Testis (tissue), 3 donors: ENCODE data around the gene KDM3B. TPM values are rescaled to one million over a fixed set of nuclear protein-coding genes. Genes with fewer than 3 reads are reported as not detected.

Source experiments
- DNase-seq: peaks from one replicate; pipeline ENCODE4 v3.0.0-alpha.2; 2019
- H3K27ac ChIP-seq, 2 donors: fragments of 200-600 bp; sonication (generic); one replicate each; pipeline ENCODE4 v1.5.1; 2019
- H3K27me3 ChIP-seq: fragments of 200-600 bp; sonication (generic); one replicate; pipeline ENCODE4 v1.5.1; 2019
- H3K36me3 ChIP-seq: fragments of 200-600 bp; sonication (generic); one replicate; pipeline ENCODE4 v1.5.1; 2017; ENCODE audit warnings: low read depth; ENCODE audit errors: missing control alignments
- H3K4me1 ChIP-seq: fragments of 200-600 bp; sonication (generic); one replicate; pipeline ENCODE4 v1.5.1; 2019
- H3K4me3 ChIP-seq, 2 donors: fragments of 200-600 bp; sonication (generic); one replicate each; pipeline ENCODE4 v1.5.1; 2017 to 2019
- H3K9me3 ChIP-seq: fragments of 200-600 bp; sonication (generic); one replicate; pipeline ENCODE4 v1.5.1; 2017
- POLR2A ChIP-seq: fragments of 450-650 bp; IDR thresholded peaks from one replicate; pipeline ENCODE4 v1.6.1; 2017; ENCODE audit warnings: antibody characterized with exemption, mild to moderate bottlenecking, moderate library complexity
- WGBS, 2 donors: methylation state at CpG; one replicate each; pipeline ENCODE4 v1.1.5; 2018; 5-methylcytosine and 5-hydroxymethylcytosine counted together
- intact Hi-C: fragments of 100-400 bp; cut with DNase I; formaldehyde crosslinking; loops from one replicate; pipeline ENCODE4 v1.15.1; 2023; ENCODE audit warnings: low total_unique reads
- polyA plus RNA-seq: library from polyadenylated mRNA; stranded (reverse); fragments of 350-450 nt; fragmentation: Illumina TruSeq; extraction: RNeasy Lipid Tissue Mini Kit (QIAGEN cat#74804); gene quantifications from one replicate; pipeline ENCODE4 v1.2.3, GENCODE V29; 2014; ENCODE audit warnings: low read depth, low replicate concordance; ENCODE audit not compliant: insufficient read depth
- total RNA-seq, 2 donors: library from RNA; depleted of rRNA; stranded (reverse); fragments of >200 nt; gene quantifications; one replicate each; pipeline ENCODE4 v1.2.3, GENCODE V29; 2016
- TF ChIP-seq, protein P1 (sequence below), 3 experiments: fragments of 450-650 bp in 2 of 3; fragments of 200-600 bp in 1 of 3; sonication (generic) in 1 of 3; IDR thresholded peaks; one replicate each; pipeline ENCODE4 v1.5.1; 2016 to 2019; ENCODE audit warnings: antibody characterized with exemption in 3 of 3, mild to moderate bottlenecking in 2 of 3, moderate library complexity in 1 of 3

Gene KDM3B
- total and polyA plus RNA-seq, 3 donors from 2014 or later = 61.8 to 85.3 (median 81.1) TPM

DNA sequence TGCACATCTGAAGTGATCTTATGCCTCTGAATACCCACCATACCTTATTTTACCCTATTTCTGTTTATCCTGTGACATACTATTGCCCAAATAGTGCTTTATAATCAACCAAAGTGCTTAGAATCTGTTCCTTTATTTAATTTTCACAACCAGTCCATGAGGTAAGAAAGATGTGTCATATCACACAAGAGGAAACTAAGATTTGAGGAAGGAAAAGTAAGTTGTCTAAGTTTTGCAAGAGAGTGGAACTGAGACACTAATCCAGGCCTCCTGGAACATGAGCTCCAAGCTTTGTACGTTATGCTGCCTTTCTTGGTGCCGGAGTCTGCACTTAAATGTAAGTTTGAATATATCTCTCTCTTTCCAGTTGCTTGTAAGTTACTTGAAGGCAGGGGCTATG, 17.2 kb downstream of the KDM3B start:
- Histone ChIP-seq H3K9me3 (no peaks in the 10 kb centered on the region), H3K4me3 (no peak overlapping the region), H3K27ac (no peak overlapping the region), H3K36me3 (no peaks in the 10 kb centered on the region), H3K4me1 (peaks cover 9% of the 10 kb centered on the region), H3K27me3 (no peaks in the 10 kb centered on the region)
- intact Hi-C loops = no loop called here
- DNase-seq = no peak
- 61 to 84% methylated on average over 2 of the region's 2 CpGs for WGBS, 2 donors
- TF ChIP-seq, protein P1, sequence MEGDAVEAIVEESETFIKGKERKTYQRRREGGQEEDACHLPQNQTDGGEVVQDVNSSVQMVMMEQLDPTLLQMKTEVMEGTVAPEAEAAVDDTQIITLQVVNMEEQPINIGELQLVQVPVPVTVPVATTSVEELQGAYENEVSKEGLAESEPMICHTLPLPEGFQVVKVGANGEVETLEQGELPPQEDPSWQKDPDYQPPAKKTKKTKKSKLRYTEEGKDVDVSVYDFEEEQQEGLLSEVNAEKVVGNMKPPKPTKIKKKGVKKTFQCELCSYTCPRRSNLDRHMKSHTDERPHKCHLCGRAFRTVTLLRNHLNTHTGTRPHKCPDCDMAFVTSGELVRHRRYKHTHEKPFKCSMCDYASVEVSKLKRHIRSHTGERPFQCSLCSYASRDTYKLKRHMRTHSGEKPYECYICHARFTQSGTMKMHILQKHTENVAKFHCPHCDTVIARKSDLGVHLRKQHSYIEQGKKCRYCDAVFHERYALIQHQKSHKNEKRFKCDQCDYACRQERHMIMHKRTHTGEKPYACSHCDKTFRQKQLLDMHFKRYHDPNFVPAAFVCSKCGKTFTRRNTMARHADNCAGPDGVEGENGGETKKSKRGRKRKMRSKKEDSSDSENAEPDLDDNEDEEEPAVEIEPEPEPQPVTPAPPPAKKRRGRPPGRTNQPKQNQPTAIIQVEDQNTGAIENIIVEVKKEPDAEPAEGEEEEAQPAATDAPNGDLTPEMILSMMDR (IDR thresholded peaks at IDR 0.05) = no peak
- no peak for TF ChIP-seq POLR2A

DNA sequence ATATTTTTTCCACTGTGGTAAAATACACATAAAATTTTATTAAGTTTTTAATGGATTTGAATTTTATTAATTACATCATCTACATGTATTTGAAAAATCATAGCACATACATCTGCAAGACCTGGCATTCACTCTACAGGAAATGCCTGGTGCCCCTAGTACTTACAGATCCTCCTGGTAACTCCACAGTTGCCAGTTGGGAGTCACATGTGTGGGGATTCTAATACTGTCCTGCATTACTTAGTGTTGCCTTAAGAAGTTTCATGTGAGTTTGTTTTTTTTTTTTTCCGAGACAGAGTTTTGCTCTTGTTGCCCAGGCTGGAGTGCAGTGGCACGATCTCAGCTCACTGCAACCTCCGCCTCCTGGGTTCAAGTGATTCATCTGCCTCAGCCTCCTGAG, 18.1 kb downstream of the KDM3B start:
- Histone ChIP-seq H3K27me3 (no peaks in the 10 kb centered on the region), H3K36me3 (no peaks in the 10 kb centered on the region), H3K27ac (no peak overlapping the region), H3K9me3 (no peaks in the 10 kb centered on the region), H3K4me1 (peaks cover 9% of the 10 kb centered on the region), H3K4me3 (no peak overlapping the region)
- TF ChIP-seq POLR2A = no peak
- 82% methylated on average over 3 of the region's 3 CpGs for WGBS, 2 donors
- DNase-seq = no peak
- intact Hi-C loops = no loop called here

DNA sequence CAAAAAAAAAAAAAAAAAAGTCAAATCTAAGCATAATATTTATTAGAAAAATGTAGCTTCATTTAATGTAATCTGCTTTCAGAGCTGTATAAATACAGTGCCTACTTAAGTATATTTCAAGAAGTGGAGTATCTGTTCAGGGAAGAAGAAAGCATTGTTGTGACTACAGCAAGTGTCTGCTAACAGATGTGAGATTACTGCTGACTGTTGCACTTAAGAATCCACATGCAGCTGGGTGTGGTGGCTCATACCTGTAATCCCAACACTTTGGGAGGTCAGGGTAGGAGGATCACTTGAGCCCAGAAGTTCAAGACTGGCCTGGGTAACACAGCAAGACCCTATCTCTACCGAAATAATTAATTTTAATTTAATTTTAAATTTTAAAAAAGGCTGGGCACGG, 19.0 kb downstream of the KDM3B start:
- TF ChIP-seq, protein P1 (IDR thresholded peaks at IDR 0.05) = no peak
- no peak for TF ChIP-seq POLR2A
- whole genome bisulfite sequencing, 2 donors = 94 to 100% methylated on average over 2 of the region's 2 CpGs

DNA sequence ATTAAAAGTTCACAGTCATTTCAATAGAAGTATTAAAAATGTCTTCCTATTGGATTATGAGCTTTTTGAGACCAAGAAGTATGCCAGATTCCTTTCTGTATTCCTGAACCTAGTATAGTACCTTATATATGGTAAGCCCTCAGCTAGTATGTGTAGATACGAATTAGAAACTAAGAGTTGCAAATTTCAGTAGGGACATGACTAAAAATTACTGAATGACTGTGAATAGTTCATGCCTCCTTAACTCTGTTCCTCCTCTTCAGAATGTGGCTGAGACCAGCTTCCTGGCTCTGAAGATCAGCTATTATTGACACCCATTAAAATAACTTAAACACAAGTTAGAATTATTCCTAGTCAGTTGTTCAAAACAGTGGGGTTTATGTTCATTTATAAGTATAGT, 19.7 kb downstream of the KDM3B start:
- Histone ChIP-seq H3K4me3 (no peak overlapping the region), H3K27me3 (no peaks in the 10 kb centered on the region), H3K36me3 (no peaks in the 10 kb centered on the region), H3K9me3 (no peaks in the 10 kb centered on the region), H3K4me1 (peaks cover 3% of the 10 kb centered on the region), H3K27ac (no peak overlapping the region)
- TF ChIP-seq, protein P1 (IDR thresholded peaks at IDR 0.05) = no peak
- no peak for DNase-seq
- intact Hi-C loops = no loop called here
- WGBS, 2 donors = 74 to 76% methylated on average over 1 of the region's 1 CpG

More for the DNA sequence above, 19.0 kb downstream of the KDM3B start:
- DNase-seq = no peak
- Histone ChIP-seq H3K4me3 (no peak overlapping the region), H3K27ac (no peak overlapping the region), H3K9me3 (no peaks in the 10 kb centered on the region), H3K4me1 (peaks cover 8% of the 10 kb centered on the region), H3K36me3 (no peaks in the 10 kb centered on the region), H3K27me3 (no peaks in the 10 kb centered on the region)
- intact Hi-C loops = no loop called here

DNA sequence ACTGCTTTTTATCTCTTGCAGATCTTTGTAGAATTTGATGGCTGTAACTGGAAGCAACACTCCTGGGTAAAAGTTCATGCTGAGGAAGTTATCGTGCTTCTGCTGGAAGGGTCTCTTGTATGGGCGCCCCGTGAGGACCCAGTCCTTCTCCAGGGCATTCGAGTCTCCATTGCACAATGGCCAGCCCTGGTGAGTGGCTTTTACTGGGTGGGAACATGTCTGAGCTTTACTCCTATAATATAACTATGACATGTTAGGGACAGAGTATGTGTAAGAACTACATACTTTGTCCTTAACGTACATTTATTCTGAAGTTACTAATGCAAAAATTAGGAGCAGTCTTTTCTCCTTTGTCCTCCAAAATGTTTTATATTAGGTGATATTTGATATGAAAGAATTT, 20.2 kb downstream of the KDM3B start:
- 73 to 76% methylated on average over 5 of the region's 5 CpGs for WGBS, 2 donors
- H3K4me1 ChIP-seq = peaks cover 3% of the 10 kb centered on the region

More for the DNA sequence above, 20.2 kb downstream of the KDM3B start:
- Histone ChIP-seq H3K27me3 (no peaks in the 10 kb centered on the region), H3K27ac (no peak overlapping the region), H3K9me3 (no peaks in the 10 kb centered on the region), H3K4me3 (no peak overlapping the region), H3K36me3 (no peaks in the 10 kb centered on the region)
- no peak for TF ChIP-seq POLR2A
- TF ChIP-seq, protein P1 (IDR thresholded peaks at IDR 0.05) = no peak
- intact Hi-C loops = no loop called here
- DNase-seq = no peak
